ENCODE results near the gene RPRD1A.

GRCh38 chr18:36043153-36043552 is 24.2 kb downstream of the RPRD1A start:
- TF ChIP-seq CTCF (IDR thresholded peaks at IDR 0.05) = no peak
- TF ChIP-seq POLR2A (IDR thresholded peaks at IDR 0.05) = no peak
- TF ChIP-seq POLR2AphosphoS5 (IDR thresholded peaks at IDR 0.05; ENCODE audit: insufficient read depth in 1 of 2, low read depth in 1 of 2) = no peak

Measured in vagina (tissue), 2 donors.